MM.1S (cell line): ENCODE measurements around the gene ATE1.

Experiments used
- DNase-seq: peaks from one replicate; pipeline ENCODE4 v3.0.0-alpha.2; 2015
- H2AFZ ChIP-seq: fragments of 300-600 bp; sonication (generic); 2 replicates; pipeline ENCODE4 v1.6.0; 2016; ENCODE audit warnings: antibody characterized with exemption, low read length
- H3F3A ChIP-seq: fragments of 300-600 bp; sonication (generic); 2 replicates; pipeline ENCODE4 v1.6.1; 2016; ENCODE audit warnings: mild to moderate bottlenecking, antibody characterized with exemption, low read length, moderate library complexity, mixed read lengths; ENCODE audit not compliant: insufficient read depth
- H3K27ac ChIP-seq: fragments of 300-600 bp; sonication (generic); 2 replicates; pipeline ENCODE4 v1.5.1; 2016; ENCODE audit warnings: mild to moderate bottlenecking, low read length
- H3K27me3 ChIP-seq: fragments of 300-600 bp; sonication (generic); replicated peaks from 2 replicates; pipeline ENCODE4 v1.6.0; 2016; ENCODE audit warnings: low read length; ENCODE audit not compliant: insufficient read depth
- H3K36me3 ChIP-seq: fragments of 300-600 bp; sonication (generic); replicated peaks from 2 replicates; pipeline ENCODE4 v1.6.1; 2016; ENCODE audit warnings: mild to moderate bottlenecking, low read length, mixed read lengths; ENCODE audit not compliant: insufficient read depth
- H3K4me1 ChIP-seq: fragments of 300-600 bp; sonication (generic); 2 replicates; pipeline ENCODE4 v1.6.1; 2016; ENCODE audit warnings: low read length, mixed read lengths
- H3K4me2 ChIP-seq: fragments of 300-600 bp; sonication (generic); 2 replicates; pipeline ENCODE4 v1.6.0; 2016; ENCODE audit warnings: low read depth, low read length
- H3K4me3 ChIP-seq: fragments of 300-600 bp; sonication (generic); 2 replicates; pipeline ENCODE4 v1.5.1; 2016; ENCODE audit warnings: low read length, mixed read lengths
- H3K79me2 ChIP-seq: fragments of 300-600 bp; sonication (generic); 2 replicates; pipeline ENCODE4 v1.6.1; 2016; ENCODE audit warnings: mixed run types, low read length, mixed read lengths
- H3K9ac ChIP-seq: fragments of 300-600 bp; sonication (generic); 2 replicates; pipeline ENCODE4 v1.6.1; 2016; ENCODE audit warnings: low read length, mixed read lengths
- H3K9me2 ChIP-seq: fragments of 300-600 bp; sonication (generic); replicated peaks from 2 replicates; pipeline ENCODE4 v1.6.1; 2016; ENCODE audit warnings: mild to moderate bottlenecking, low read length, mixed read lengths; ENCODE audit not compliant: insufficient read depth
- H3K9me3 ChIP-seq: fragments of 300-600 bp; sonication (generic); replicated peaks from 2 replicates; pipeline ENCODE4 v1.6.1; 2016; ENCODE audit warnings: mild to moderate bottlenecking, low read length, mixed read lengths; ENCODE audit not compliant: insufficient read depth
- H4K20me1 ChIP-seq: fragments of 300-600 bp; sonication (generic); 2 replicates; pipeline ENCODE4 v1.6.1; 2016; ENCODE audit warnings: mild to moderate bottlenecking, low read length, moderate library complexity, mixed read lengths; ENCODE audit not compliant: insufficient read depth
- CTCF ChIP-seq: fragments of 300-600 bp; sonication (generic); IDR thresholded peaks from 2 replicates; pipeline ENCODE4 v1.5.1; 2016; ENCODE audit warnings: antibody characterized with exemption, low read length, mixed read lengths
- EZH2 ChIP-seq: fragments of 300-600 bp; sonication (generic); optimal IDR thresholded peaks from 2 replicates; pipeline ENCODE3; 2017; ENCODE audit warnings: low read depth, mild to moderate bottlenecking, antibody characterized with exemption, low read length, mixed read lengths
- EZH2phosphoT487 ChIP-seq: fragments of 300-600 bp; sonication (generic); IDR thresholded peaks from 2 replicates; pipeline ENCODE4 v1.6.1; 2018; ENCODE audit warnings: antibody characterized with exemption, low read length

The ATE1 gene

GRCh38 chr10:121956111-121957061 is 28.6 kb upstream of the ATE1 start:
- DNase-seq: no peak
- Histone ChIP-seq H3K79me2 (no peaks in the 10 kb centered on the region), H4K20me1 (no peaks in the 10 kb centered on the region; the same call in 1 of the 2 replicates), H2AFZ (no peak overlapping the region), H3K4me3 (no peak overlapping the region), H3K4me2 (no peak overlapping the region), H3K9me3 (no peaks in the 10 kb centered on the region), H3K9ac (no peak overlapping the region), H3F3A (no peaks in the 10 kb centered on the region), H3K27me3 (no peaks in the 10 kb centered on the region), H3K9me2 (no peaks in the 10 kb centered on the region), H3K27ac (no peak overlapping the region), H3K36me3 (0 out of 2 replicates have a peak, but pooled peaks cover 4% of the 10 kb centered on the region), H3K4me1 (no peaks in the 10 kb centered on the region)
- TF ChIP-seq EZH2phosphoT487: no peak
- no peak for TF ChIP-seq CTCF
- no peak for TF ChIP-seq EZH2

GRCh38 chr10:121952226-121952625 is 24.4 kb upstream of the ATE1 start:
- Histone ChIP-seq H3K9ac (no peak overlapping the region), H3K27ac (no peak overlapping the region), H3K79me2 (no peaks in the 10 kb centered on the region), H3K4me2 (no peak overlapping the region), H3K9me2 (no peaks in the 10 kb centered on the region), H3K4me3 (no peak overlapping the region), H2AFZ (no peak overlapping the region), H3K9me3 (no peaks in the 10 kb centered on the region), H3K4me1 (no peaks in the 10 kb centered on the region), H3F3A (no peaks in the 10 kb centered on the region), H4K20me1 (no peaks in the 10 kb centered on the region; the same call in 1 of the 2 replicates), H3K27me3 (no peaks in the 10 kb centered on the region), H3K36me3 (no peaks in the 10 kb centered on the region)
- no peak for TF ChIP-seq EZH2phosphoT487
- no peak for DNase-seq

GRCh38 chr10:121949451-121949850 is 21.6 kb upstream of the ATE1 start:
- no peaks in the 10 kb centered on the region for H3K27me3 ChIP-seq
- H3F3A ChIP-seq: no peaks in the 10 kb centered on the region
- H3K36me3 ChIP-seq: no peaks in the 10 kb centered on the region
- no peak overlapping the region for H2AFZ ChIP-seq
- no peaks in the 10 kb centered on the region for H3K9me2 ChIP-seq
- no peak overlapping the region for H3K4me2 ChIP-seq
- TF ChIP-seq CTCF (no peak), EZH2phosphoT487 (no peak), EZH2 (no peak)
- no peaks in the 10 kb centered on the region for H3K9me3 ChIP-seq
- no peak overlapping the region for H3K27ac ChIP-seq
- no peaks in the 10 kb centered on the region for H3K79me2 ChIP-seq
- H4K20me1 ChIP-seq: no peaks in the 10 kb centered on the region; the same call in 1 of the 2 replicates
- no peaks in the 10 kb centered on the region for H3K4me1 ChIP-seq
- no peak overlapping the region for H3K9ac ChIP-seq
- no peak overlapping the region for H3K4me3 ChIP-seq
- no peak for DNase-seq

GRCh38 chr10:121949049-121949448 is 21.2 kb upstream of the ATE1 start:
- Histone ChIP-seq H3K4me2 (no peak overlapping the region), H3F3A (no peaks in the 10 kb centered on the region), H3K27ac (no peak overlapping the region), H2AFZ (no peak overlapping the region), H3K9me3 (no peaks in the 10 kb centered on the region), H3K4me1 (no peaks in the 10 kb centered on the region), H3K9ac (no peak overlapping the region), H3K9me2 (no peaks in the 10 kb centered on the region), H3K4me3 (no peak overlapping the region), H4K20me1 (no peaks in the 10 kb centered on the region; the same call in 1 of the 2 replicates), H3K36me3 (no peaks in the 10 kb centered on the region), H3K79me2 (no peaks in the 10 kb centered on the region), H3K27me3 (no peaks in the 10 kb centered on the region)
- DNase-seq: no peak
- TF ChIP-seq CTCF (no peak), EZH2phosphoT487 (no peak), EZH2 (no peak)
